ENCODE results near the gene RYR2. TPM values are rescaled to one million over a fixed set of nuclear protein-coding genes. Genes with fewer than 3 reads are reported as not detected.

Gene RYR2
- total and polyA plus RNA-seq, 2 donors (not counting 1 experiment from before 2014, with no cell fraction given), result not detected

DNA sequence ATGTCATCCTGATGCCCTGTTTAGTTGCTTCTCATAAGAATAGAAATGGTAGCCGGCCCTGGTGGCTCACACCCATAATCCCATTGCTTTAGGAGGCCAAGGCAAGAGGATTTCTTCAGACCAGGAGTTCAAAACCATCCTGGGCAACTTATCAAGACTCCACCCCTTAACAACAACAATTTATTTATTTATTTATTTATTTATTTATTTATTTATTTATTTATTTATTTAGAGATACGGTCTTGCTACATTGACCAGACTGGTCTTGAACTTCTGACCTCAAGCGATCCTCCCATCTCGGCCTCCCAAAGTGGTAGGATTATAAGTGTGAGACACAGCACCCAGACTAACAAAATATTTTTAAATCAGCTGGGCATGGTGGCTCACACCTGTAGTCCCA lies 41.8 kb upstream of the RYR2 start:
- TF ChIP-seq EZH2 (IDR thresholded peaks at IDR 0.05; ENCODE audit: borderline replicate concordance, insufficient read depth, low read depth, low read length, poor library complexity, severe bottlenecking), result no peak
- TF ChIP-seq, protein P1, sequence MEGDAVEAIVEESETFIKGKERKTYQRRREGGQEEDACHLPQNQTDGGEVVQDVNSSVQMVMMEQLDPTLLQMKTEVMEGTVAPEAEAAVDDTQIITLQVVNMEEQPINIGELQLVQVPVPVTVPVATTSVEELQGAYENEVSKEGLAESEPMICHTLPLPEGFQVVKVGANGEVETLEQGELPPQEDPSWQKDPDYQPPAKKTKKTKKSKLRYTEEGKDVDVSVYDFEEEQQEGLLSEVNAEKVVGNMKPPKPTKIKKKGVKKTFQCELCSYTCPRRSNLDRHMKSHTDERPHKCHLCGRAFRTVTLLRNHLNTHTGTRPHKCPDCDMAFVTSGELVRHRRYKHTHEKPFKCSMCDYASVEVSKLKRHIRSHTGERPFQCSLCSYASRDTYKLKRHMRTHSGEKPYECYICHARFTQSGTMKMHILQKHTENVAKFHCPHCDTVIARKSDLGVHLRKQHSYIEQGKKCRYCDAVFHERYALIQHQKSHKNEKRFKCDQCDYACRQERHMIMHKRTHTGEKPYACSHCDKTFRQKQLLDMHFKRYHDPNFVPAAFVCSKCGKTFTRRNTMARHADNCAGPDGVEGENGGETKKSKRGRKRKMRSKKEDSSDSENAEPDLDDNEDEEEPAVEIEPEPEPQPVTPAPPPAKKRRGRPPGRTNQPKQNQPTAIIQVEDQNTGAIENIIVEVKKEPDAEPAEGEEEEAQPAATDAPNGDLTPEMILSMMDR (IDR thresholded peaks at IDR 0.05), result no peak
- H3K4me3 Mint-ChIP-seq, result no peak overlapping the region
- no peak overlapping the region for H3K27ac ChIP-seq (ENCODE audit: low read length in 2 of 2)
- H3K9me3 Mint-ChIP-seq (ENCODE audit: insufficient read depth), result no peaks in the 10 kb centered on the region
- peaks cover 0 to 7% (median 0%) of the 10 kb centered on the region in 3 donors for H3K9me3 ChIP-seq (ENCODE audit: control extremely low read depth in 1 of 3, control insufficient read depth in 2 of 3, insufficient read depth in 1 of 3, low read length in 2 of 3)
- no CpG with 5 or more reads among the region's 4 CpGs for WGBS (ENCODE audit: insufficient coverage)
- no peak overlapping the region for H3K4me2 ChIP-seq (replicated peaks; ENCODE audit: low read depth, low read length, poor library complexity, severe bottlenecking)
- ChIA-PET CTCF (no interaction called here), POLR2A (no interaction called here)
- H3K4me1 Mint-ChIP-seq, result no peaks in the 10 kb centered on the region
- H3K27me3 ChIP-seq (replicated peaks in 1 of 4; ENCODE audit: control extremely low read depth in 1 of 4, control insufficient read depth in 3 of 4, insufficient read depth in 4 of 4, low read length in 3 of 4), result no peaks in the 10 kb centered on the region
- no peaks in the 10 kb centered on the region for H4K20me1 ChIP-seq (ENCODE audit: control insufficient read depth, insufficient read depth, low read length, poor library complexity, severe bottlenecking)
- no peaks in the 10 kb centered on the region for H3K27me3 Mint-ChIP-seq
- no peak for DNase-seq
- H3K9ac ChIP-seq (ENCODE audit: low read length), result no peak overlapping the region
- H3K79me2 ChIP-seq (ENCODE audit: control insufficient read depth, insufficient read depth, low read length), result no peaks in the 10 kb centered on the region
- intact Hi-C loops (cut with micrococcal nuclease), result no loop called here
- no peak overlapping the region for H2AFZ ChIP-seq (ENCODE audit: insufficient read depth, low read depth, low read length, poor library complexity, severe bottlenecking)
- no peaks in the 10 kb centered on the region for H3K36me3 ChIP-seq (replicated peaks in 1 of 2; ENCODE audit: control extremely low read depth in 1 of 2, control insufficient read depth in 1 of 2, extremely low read depth in 1 of 2, insufficient read depth in 2 of 2, low read length in 1 of 2)
- ATAC-seq (ENCODE audit: low read depth), result no peak
- no peak overlapping the region for H3K27ac Mint-ChIP-seq
- no peaks in the 10 kb centered on the region for H3K4me1 ChIP-seq (ENCODE audit: control insufficient read depth in 2 of 2, insufficient read depth in 2 of 2, low read length in 2 of 2)
- no peak overlapping the region for H3K4me3 ChIP-seq (ENCODE audit: control extremely low read depth in 1 of 5, extremely low read depth in 1 of 5, insufficient read depth in 1 of 5, low read depth in 2 of 5, low read length in 4 of 5)

DNA sequence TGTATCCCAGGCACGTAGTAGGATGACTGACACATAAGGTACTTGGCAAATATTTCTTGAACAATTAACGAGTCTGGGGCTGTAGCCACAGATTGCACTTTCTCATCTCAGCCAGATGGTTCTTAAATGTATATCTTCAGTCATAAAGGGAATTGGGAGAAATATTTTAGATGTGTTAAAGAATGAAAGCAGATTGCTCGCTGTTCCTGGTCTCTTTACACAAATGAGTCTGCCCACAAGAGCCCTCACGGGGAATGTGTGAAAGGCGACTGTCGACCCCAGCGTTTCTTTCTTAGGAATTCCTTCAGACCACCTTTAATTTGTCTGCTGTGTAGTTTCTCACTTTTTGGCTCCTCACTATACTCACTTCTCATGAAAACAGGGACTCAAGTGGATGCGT lies 38.5 kb upstream of the RYR2 start:
- WGBS (ENCODE audit: insufficient coverage), result 83% methylated on average over 5 of the region's 8 CpGs
- DNase-seq, result no peak
- H3K36me3 ChIP-seq (replicated peaks in 1 of 2; ENCODE audit: control extremely low read depth in 1 of 2, control insufficient read depth in 1 of 2, extremely low read depth in 1 of 2, insufficient read depth in 2 of 2, low read length in 1 of 2), result no peaks in the 10 kb centered on the region
- H3K27me3 ChIP-seq (replicated peaks in 1 of 4; ENCODE audit: control extremely low read depth in 1 of 4, control insufficient read depth in 3 of 4, insufficient read depth in 4 of 4, low read length in 3 of 4), result no peaks in the 10 kb centered on the region
- H3K4me3 ChIP-seq (ENCODE audit: control extremely low read depth in 1 of 5, extremely low read depth in 1 of 5, insufficient read depth in 1 of 5, low read depth in 2 of 5, low read length in 4 of 5), result no peak overlapping the region
- H3K9me3 Mint-ChIP-seq (ENCODE audit: insufficient read depth), result no peaks in the 10 kb centered on the region
- POLR2A ChIA-PET, result no interaction called here
- H4K20me1 ChIP-seq (ENCODE audit: control insufficient read depth, insufficient read depth, low read length, poor library complexity, severe bottlenecking), result no peaks in the 10 kb centered on the region
- TF ChIP-seq, protein P1 (IDR thresholded peaks at IDR 0.05), result no peak
- TF ChIP-seq EZH2 (IDR thresholded peaks at IDR 0.05; ENCODE audit: borderline replicate concordance, insufficient read depth, low read depth, low read length, poor library complexity, severe bottlenecking), result no peak
- H2AFZ ChIP-seq (ENCODE audit: insufficient read depth, low read depth, low read length, poor library complexity, severe bottlenecking), result no peak overlapping the region
- no peak for ATAC-seq (ENCODE audit: low read depth)
- H3K9me3 ChIP-seq (ENCODE audit: control extremely low read depth in 1 of 3, control insufficient read depth in 2 of 3, insufficient read depth in 1 of 3, low read length in 2 of 3), result peaks cover 0 to 4% (median 0%) of the 10 kb centered on the region in 3 donors
- intact Hi-C loops (cut with micrococcal nuclease), result no loop called here
- no peak overlapping the region for H3K27ac ChIP-seq (ENCODE audit: low read length in 2 of 2)
- H3K4me1 ChIP-seq (ENCODE audit: control insufficient read depth in 2 of 2, insufficient read depth in 2 of 2, low read length in 2 of 2), result no peaks in the 10 kb centered on the region
- no peak overlapping the region for H3K9ac ChIP-seq (ENCODE audit: low read length)
- no peak overlapping the region for H3K4me2 ChIP-seq (replicated peaks; ENCODE audit: low read depth, low read length, poor library complexity, severe bottlenecking)
- CTCF ChIA-PET, result no interaction called here
- H3K4me1 Mint-ChIP-seq, result no peaks in the 10 kb centered on the region
- H3K4me3 Mint-ChIP-seq, result no peak overlapping the region
- H3K27me3 Mint-ChIP-seq, result no peaks in the 10 kb centered on the region
- no peak overlapping the region for H3K27ac Mint-ChIP-seq
- H3K79me2 ChIP-seq (ENCODE audit: control insufficient read depth, insufficient read depth, low read length), result no peaks in the 10 kb centered on the region
